GM21381 (cell line): Measurements from ENCODE around the gene FAM53C.
A peak's percentile ranks its signal among the peaks of the same experiment; 100 is the strongest.

ENCODE experiments used
- ATAC-seq: cut with Tn5 transposase; IDR thresholded peaks from one replicate; pipeline ENCODE4 v1.9.1; 2021; ENCODE audit warnings: mild to moderate bottlenecking, moderate library complexity; ENCODE audit not compliant: unreplicated experiment

The FAM53C gene

GRCh38 chr5:138351056-138351455 lies 13.0 kb downstream of the FAM53C start:
- no peak for ATAC-seq

- no peak for ATAC-seq
Measured at GRCh38 chr5:138351517-138351916, 13.5 kb downstream of the FAM53C start.

- ATAC-seq = peak; percentile 58
Measured at GRCh38 chr5:138352071-138352721, 14.1 kb downstream of the FAM53C start, which contains the start of gene KDM3B. KDM3B (plus strand) TSS chr5:138352685; CDS start chr5:138352796, 111 bp downstream.

- ATAC-seq = peak; percentile 45
Measured at GRCh38 chr5:138352722-138353559, 14.9 kb downstream of the FAM53C start.

- ATAC-seq = no peak
Measured at GRCh38 chr5:138353560-138354080, 15.6 kb downstream of the FAM53C start.

GRCh38 chr5:138354387-138354786 lies 16.3 kb downstream of the FAM53C start:
- ATAC-seq = no peak

- peak; percentile 35 for ATAC-seq
Measured at GRCh38 chr5:138354926-138355378, 16.9 kb downstream of the FAM53C start.

- ATAC-seq = no peak
Measured at GRCh38 chr5:138359621-138360020, 21.6 kb downstream of the FAM53C start.

GRCh38 chr5:138360941-138361452 lies 22.9 kb downstream of the FAM53C start:
- no peak for ATAC-seq

GRCh38 chr5:138364576-138364975 lies 26.5 kb downstream of the FAM53C start:
- no peak for ATAC-seq

GRCh38 chr5:138366632-138367382 lies 28.7 kb downstream of the FAM53C start:
- no peak for ATAC-seq

- ATAC-seq = no peak
Measured at GRCh38 chr5:138369261-138369660, 31.2 kb downstream of the FAM53C start.

GRCh38 chr5:138369706-138370105 lies 31.6 kb downstream of the FAM53C start:
- ATAC-seq = no peak

GRCh38 chr5:138370537-138370936 lies 32.5 kb downstream of the FAM53C start:
- ATAC-seq = no peak

- no peak for ATAC-seq
Measured at GRCh38 chr5:138371454-138371853, 33.4 kb downstream of the FAM53C start.

GRCh38 chr5:138372225-138372624 lies 34.2 kb downstream of the FAM53C start:
- peak; percentile 65 for ATAC-seq

- ATAC-seq = no peak
Measured at GRCh38 chr5:138372653-138373052, 34.6 kb downstream of the FAM53C start.

GRCh38 chr5:138382347-138382746 lies 44.3 kb downstream of the FAM53C start:
- no peak for ATAC-seq

GRCh38 chr5:138385660-138386059 lies 47.6 kb downstream of the FAM53C start:
- ATAC-seq = no peak

GRCh38 chr5:138386290-138386689 lies 48.2 kb downstream of the FAM53C start:
- no peak for ATAC-seq

- no peak for ATAC-seq
Measured at GRCh38 chr5:138389332-138389731, 51.3 kb downstream of the FAM53C start.
